Measurements from ENCODE around the gene PIEZO1. TPM values are rescaled to one million over a fixed set of nuclear protein-coding genes. Genes with fewer than 3 reads are reported as not detected.

PIEZO1 gene
- total and polyA plus RNA-seq, 2 donors (not counting 3 experiments of a cell fraction or from before 2014, with no cell fraction given): 298 to 322 TPM

GRCh38 chr16:88702371-88703210 is 82.4 kb downstream of the PIEZO1 start:
- CTCF ChIA-PET: interaction anchor here (1.0 to 2.8 kb wide), 5 partner anchors 20 to 61 kb away, joined by 3 to 11 read pairs (median 3); no protein-coding TSS in a partner anchor
- BruUV-seq (replicated peaks): no TSS peak
- dilution Hi-C loops (cut with MboI; ENCODE audit: extremely low pct_ligation_motif_present, low sequenced_read_pairs): no loop called here
- TF ChIP-seq MYC (IDR thresholded peaks at IDR 0.05; ENCODE audit: low read depth, low read length) (no peak), MAX (IDR thresholded peaks at IDR 0.05; ENCODE audit: insufficient read depth, insufficient read length) (no peak), CTCF (IDR thresholded peaks at IDR 0.05; ENCODE audit: extremely low read depth in 1 of 2, insufficient read depth in 1 of 2, low read depth in 1 of 2, low read length in 2 of 2) (no peak), POLR2AphosphoS5 (IDR thresholded peaks at IDR 0.05; ENCODE audit: insufficient read depth, low read depth, low read length) (no peak), POLR2A (IDR thresholded peaks at IDR 0.05; ENCODE audit: low read depth, low read length) (no peak), FOS (IDR thresholded peaks at IDR 0.05; ENCODE audit: borderline replicate concordance, insufficient read depth, low read length) (no peak), GATA2 (IDR thresholded peaks at IDR 0.05; ENCODE audit: insufficient read depth, insufficient read length, low read depth, low read length) (no peak), EZH2 (IDR thresholded peaks at IDR 0.05; ENCODE audit: borderline replicate concordance, low read depth, low read length, severe bottlenecking) (no peak), JUN (IDR thresholded peaks at IDR 0.05; ENCODE audit: borderline replicate concordance, insufficient read depth, insufficient read length, low read depth) (no peak)
- Histone ChIP-seq H3K36me3 (ENCODE audit: control insufficient read depth in 2 of 2, extremely low read depth in 1 of 2, insufficient read depth in 2 of 2, low read length in 2 of 2) (peaks cover 0 to 16% of the 10 kb centered on the region in 2 experiments), H3K9ac (replicated peaks; ENCODE audit: extremely low read depth, insufficient read depth, low read length) (peak overlapping the region; percentile 44), H3K79me2 (ENCODE audit: control insufficient read depth, insufficient read depth, low read length) (peaks cover 51% of the 10 kb centered on the region), H3K4me2 (ENCODE audit: insufficient read depth, low read length) (peak overlapping the region; percentile 35), H3K4me1 (ENCODE audit: control insufficient read depth, extremely low read depth, insufficient read depth, low read length) (peaks cover 57% of the 10 kb centered on the region), H4K20me1 (replicated peaks; ENCODE audit: control insufficient read depth, extremely low read depth, insufficient read depth, low read length) (no peaks in the 10 kb centered on the region), H3K4me3 (replicated peaks in 1 of 3; ENCODE audit: insufficient read depth in 1 of 3, low read depth in 1 of 3, low read length in 3 of 3) (no peak overlapping the region), H3K27me3 (ENCODE audit: control insufficient read depth in 2 of 2, insufficient read depth in 2 of 2, low read length in 2 of 2) (no peaks in the 10 kb centered on the region), H2AFZ (ENCODE audit: low read depth, low read length) (no peak overlapping the region), H3K9me3 (replicated peaks; ENCODE audit: control insufficient read depth, insufficient read depth, low read length) (no peaks in the 10 kb centered on the region), H3K9me1 (replicated peaks; ENCODE audit: control insufficient read depth, extremely low read depth, insufficient read depth, low read length) (no peaks in the 10 kb centered on the region), H3K27ac (ENCODE audit: insufficient read depth, low read depth, low read length) (peak overlapping the region; percentile 69)
- intact Hi-C loops (cut with micrococcal nuclease): no loop called here
- DNase-seq (ENCODE audit: low read depth, low spot score) (no peak), FAIRE-seq (peak; percentile 62)
- POLR2A ChIA-PET: no interaction called here
